RKO (cell line): ENCODE results near the gene GIPC3.
"Not testable (repeated sequence)": the region's sequence is repeated elsewhere in the genome, so short reads cannot be mapped to it uniquely, and the experiment has no call there.

Experiments
- DNase-seq: peaks from one replicate; pipeline ENCODE4 v3.0.0-alpha.2; 2016; ENCODE audit warnings: low spot score

Gene GIPC3

GRCh38 chr19:3576696-3577443 lies 8.4 kb upstream of the GIPC3 start:
- no peak for DNase-seq

DNA sequence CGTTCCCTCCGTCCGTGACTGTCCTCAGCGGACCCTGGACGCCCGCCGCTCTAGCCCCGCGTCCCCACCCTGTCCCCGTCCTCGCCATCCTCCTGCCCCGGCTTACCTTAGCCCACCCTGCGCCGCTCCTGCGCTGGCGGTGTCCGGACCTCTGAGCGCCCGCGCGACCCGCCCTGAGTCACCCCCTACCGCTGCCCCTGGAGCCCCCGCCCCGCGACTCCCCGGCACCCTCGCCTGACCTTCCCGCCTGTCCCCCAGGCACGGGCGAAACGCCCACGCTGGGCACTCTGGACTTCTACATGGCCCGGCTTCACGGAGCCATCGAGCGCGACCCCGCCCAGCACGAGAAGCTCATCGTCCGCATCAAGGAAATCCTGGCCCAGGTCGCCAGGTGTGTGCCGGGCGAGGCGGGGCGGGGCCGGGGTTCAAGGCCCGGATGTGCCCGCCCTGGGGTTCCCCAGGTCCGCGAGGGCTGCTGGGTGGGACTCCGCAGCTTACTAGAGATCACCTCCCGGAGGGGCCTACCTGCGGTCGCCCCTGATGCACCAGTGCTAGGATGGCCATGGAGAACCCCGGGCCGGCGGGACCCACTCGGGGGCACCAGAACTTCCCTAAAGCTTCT lies 7.4 kb upstream of the GIPC3 start:
- no peak for DNase-seq

DNA sequence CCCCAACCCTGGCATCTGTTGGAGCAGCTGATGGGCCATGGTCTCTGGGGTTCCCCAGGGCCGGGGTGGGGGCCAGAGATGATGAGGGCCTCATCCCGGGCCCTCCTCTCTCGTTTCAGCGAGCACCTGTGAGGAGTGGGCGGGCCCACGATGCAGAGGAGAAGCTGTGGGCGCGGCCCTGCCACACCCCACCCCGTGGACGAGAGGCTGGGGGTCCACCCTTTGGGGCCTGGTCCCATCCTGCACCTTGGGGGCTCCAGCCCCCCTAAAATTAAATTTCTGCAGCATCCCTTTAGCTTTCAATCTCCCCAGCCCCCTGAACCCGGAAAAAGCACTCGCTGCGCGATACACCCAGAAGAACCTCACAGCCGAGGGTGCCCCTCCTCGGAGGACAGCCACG lies 6.9 kb upstream of the GIPC3 start:
- no peak for DNase-seq

DNA sequence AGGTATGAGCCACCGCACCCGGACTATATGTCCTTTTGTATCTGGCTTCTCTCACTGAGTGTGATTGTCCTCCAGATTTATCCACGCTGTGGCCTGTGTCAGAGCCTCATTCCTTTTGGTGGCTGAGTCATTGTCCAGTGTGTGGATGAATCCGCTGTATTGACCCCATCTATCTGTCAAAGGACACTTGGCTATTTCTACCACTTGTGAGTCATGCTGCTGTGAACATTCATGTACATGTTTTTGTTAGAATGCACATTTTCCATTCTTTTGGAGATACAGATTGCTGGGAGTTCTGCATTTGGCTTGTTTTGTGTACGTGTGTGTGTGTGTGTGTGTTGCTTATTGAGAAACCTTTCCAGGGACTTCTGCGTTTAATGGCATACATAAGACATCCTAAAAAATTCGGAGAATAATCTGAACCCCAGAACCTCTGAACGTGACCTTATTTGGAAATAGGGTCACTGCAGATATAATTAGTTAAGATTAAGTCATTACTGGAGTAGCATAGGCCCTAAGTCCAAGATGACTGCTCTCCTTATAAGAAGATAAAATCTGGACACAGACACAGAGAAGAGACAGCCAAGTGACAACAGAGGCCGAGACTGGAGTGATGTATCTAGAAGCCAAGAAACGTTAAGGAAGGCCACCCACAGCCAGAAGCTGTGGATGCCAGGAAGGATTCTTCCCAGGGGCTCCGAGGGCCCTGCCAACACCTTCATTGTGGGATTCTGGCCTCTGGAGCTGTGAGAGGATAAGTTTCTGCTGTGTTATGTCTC lies 4.9 kb upstream of the GIPC3 start:
- peak; percentile 82 for DNase-seq

GRCh38 chr19:3581792-3582191 lies 3.5 kb upstream of the GIPC3 start:
- DNase-seq, result not testable (repeated sequence)

DNA sequence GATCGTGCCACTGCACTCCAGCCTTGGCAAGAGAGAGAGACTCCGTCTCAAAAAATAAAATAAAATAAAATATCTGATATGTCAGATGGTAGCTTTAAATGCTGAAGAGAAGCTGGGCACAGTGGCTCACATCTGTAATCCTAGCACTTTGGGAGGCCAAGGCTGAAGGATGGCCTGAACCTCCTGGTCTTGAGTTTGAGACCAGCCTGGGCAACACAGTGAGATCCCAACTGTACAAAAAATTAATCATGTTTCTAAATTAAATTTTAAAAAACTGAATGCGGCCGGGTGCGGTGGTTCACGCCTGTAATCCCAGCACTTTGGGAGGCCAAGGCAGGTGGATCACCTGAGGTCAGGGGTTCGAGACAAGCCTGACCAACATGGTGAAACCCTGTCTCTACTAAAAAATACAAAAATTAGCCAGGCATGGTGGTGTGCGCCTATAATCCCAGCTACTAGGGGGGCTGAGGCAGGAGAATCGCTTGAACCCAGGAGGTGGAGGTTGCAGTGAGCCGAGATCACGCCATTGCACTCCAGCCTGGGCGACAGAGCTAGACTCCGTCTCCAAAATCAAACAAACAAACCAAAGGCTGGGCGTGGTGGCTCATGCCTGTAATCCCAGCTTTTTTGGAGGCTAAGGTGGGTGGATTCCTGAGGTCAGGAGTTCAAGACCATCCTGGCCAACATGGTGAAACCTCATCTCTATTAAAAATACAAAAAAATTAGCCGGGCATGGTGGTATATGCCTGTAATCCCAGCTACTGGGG lies 1.1 kb upstream of the GIPC3 start:
- DNase-seq, result not testable (repeated sequence)

GRCh38 chr19:3586127-3586626 lies 899 bp downstream of the GIPC3 start:
- DNase-seq, result no peak

DNA sequence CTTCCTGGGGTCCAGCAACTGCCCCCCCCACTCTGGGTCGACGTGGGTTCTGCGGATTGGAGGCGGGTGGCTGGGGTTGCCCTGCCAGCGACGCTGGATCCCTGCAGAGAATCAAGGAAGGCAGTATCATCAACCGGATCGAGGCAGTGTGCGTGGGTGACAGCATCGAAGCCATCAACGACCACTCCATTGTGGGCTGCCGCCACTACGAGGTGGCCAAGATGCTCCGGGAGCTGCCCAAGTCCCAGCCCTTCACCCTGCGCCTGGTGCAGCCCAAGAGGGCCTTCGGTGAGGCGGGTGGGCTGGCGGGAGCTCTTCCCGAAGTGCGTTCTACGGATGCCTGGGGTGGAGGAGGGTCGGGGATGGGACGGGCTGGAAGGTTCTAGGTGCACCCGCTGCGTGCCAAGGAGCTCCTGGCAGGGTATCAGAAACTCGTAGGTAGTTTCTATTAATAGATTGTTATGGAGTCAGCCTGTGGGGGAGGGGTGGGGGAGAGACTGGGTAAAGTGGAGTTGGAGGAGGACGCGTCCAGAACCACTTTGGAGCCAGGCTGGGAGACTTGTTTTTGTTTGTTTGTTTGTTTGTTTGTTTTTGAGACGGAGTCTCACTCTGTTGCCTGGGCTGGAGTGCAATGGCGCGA lies 1.5 kb downstream of the GIPC3 start:
- no peak for DNase-seq

DNA sequence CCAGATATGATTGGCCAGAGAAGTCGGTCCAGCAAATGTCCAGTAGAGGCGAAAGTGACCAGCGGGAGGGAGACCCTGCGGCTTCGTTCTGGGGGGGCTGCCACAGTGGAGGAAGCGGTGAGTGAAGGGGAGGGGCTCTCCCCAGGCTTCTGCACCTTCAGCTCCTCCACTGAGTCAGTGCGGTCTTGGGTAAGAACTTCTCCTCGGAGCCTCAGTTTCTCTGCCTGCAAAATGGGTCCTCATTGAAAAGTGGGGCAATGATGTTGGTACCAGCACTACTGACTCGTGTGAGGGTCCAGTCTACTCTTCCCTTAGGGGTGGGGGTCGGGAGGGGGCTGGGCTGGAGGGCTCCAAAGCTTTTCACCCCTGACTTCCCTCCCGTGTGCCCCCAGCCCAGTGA lies 4.2 kb downstream of the GIPC3 start:
- DNase-seq, result no peak

DNA sequence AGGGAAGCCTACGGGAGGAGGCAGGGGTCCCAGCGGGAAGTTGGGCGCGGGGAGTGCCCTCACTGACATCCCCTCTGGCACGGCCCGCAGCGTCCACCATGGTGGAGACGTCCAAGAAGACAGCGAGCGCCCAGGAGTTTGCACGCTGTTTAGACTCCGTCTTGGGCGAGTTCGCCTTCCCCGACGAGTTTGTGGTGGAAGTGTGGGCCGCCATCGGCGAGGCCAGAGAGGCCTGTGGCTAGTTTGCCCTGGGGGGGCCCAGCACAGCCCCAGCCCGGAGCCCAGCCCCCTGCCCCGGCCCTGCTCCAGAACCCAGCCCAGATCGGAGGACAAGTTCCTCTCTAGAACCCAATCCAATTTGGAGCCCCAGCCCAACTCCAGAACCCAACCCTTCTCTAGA lies 4.7 kb downstream of the GIPC3 start:
- DNase-seq, result no peak

GRCh38 chr19:3590991-3591659 lies 5.8 kb downstream of the GIPC3 start:
- DNase-seq, result no peak

- no peak for DNase-seq
These were observed 6.8 kb downstream of the GIPC3 start for GRCh38 chr19:3591876-3592613.

DNA sequence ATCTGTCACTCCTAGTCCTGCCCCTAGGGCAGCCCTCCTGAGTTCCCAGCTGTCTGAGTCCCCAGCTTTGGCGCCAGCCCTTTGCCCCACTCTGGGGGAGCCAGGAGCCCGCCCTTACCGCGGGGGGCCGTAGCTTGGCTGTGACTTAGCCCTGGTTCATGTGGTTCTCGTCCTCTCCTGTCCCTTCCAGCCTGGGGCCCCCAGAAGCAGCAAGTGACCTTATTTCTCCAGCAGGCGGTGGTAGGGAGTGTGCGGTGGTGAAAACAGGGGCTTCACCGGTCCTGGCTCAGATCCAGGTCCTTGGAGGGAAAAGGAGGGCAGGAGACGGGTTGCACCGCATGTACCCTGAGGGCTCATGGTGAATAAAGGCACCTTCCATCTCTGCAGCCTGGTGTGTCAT lies 7.9 kb downstream of the GIPC3 start:
- no peak for DNase-seq

DNA sequence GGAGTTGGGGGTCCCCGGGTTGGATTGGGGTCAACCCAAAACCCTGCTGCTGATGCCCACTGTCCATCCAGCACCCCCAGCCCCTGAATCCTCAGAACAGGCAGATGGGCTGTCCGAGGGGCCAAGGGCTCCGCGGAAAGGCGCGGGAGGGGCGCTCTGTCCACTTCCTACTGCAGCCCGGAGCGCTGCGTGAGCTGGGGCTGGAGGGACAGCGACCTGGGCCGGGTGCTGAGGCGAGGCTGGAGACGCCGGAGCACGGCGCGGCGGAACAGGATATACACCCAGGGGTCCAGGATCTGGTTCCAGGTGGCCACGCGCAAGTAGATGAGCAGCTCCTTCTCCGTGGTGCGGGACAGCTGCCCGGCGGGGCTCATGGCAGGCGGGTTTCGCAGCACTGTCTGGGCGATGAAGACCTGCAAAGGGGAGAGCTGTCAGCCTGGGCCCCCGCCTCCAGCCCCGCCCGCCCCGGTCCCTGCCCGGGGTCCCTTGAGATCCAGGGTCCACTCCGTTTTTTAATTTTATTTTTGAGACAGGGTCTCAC lies 10.3 kb downstream of the GIPC3 start:
- no peak for DNase-seq

DNA sequence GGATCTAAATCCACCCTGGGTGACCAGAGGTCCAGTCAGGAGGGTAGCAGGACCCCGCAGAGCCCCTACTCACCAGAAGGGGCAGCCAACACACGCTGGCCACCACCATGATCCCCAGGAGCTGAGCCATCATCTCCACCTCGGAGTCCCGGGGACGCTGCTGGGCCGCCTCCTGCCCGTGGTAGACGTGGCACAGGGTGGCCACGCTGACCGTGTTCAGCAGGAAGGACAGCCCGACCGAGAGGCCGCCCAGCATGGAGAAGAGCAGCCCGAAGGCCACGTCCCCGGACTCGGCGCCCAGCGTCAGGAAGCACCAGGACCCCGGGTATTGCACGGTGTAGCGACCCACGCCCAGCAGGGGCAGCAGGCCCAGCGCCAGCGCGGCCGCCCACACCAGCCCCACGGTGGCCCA lies 14.5 kb downstream of the GIPC3 start:
- DNase-seq, result no peak

DNA sequence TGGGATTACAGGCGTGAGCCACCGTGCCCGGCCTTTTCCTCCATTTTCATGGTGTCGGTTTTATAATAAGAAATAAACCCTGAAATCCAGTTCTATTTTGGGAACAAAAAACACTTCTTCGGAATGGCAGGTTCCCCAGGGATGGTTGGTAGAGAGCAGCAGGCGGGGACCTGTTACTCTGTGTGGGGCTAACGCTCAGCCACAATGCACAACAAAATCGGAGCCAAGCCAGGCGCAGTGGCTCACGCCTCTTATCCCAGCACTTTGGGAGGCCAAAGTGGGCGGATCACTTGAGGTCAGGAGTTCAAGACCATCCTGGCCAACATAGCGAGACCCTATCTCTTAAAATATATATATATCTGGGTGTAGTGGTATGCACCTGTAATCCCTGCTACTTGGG lies 15.7 kb downstream of the GIPC3 start:
- DNase-seq, result no peak

- no peak for DNase-seq
These were observed 18.0 kb downstream of the GIPC3 start for GRCh38 chr19:3603121-3603811.

DNA sequence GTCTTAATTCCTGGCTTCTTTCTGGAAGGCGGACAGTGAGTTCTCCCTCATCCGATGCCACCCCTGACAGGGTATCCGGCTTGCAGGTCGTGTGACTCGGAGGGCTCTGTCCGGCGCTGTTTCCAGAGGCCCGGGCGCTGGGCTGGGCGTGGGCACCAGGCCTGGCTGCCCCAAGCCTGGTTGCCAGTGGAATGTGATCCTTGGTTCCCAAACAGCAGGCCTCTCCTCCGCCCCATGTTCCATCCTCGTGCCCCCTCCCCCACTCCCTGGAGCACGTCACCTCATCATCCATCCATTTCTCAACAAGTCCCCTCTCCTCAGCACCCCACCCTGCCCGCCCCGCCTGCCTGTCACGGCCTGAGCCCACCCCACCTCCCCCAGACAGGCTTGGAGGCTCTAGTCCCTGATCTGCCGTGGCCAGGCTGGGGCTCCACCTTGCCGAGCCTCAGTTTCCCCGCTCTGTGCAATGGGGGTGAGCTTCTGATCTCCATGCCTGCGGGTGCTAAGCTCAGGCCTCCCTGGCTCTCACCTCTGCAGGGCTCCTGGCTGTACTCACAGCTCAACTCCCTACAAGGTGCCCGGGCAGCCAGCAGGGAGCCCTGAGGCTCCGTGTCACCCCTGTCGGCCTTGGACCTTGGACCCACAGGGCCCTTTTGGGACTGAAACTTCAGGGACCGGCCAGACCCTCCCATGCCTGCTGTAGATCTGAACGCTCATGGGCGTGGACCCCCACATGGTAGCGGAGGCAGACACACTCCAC lies 19.1 kb downstream of the GIPC3 start:
- no peak for DNase-seq

DNA sequence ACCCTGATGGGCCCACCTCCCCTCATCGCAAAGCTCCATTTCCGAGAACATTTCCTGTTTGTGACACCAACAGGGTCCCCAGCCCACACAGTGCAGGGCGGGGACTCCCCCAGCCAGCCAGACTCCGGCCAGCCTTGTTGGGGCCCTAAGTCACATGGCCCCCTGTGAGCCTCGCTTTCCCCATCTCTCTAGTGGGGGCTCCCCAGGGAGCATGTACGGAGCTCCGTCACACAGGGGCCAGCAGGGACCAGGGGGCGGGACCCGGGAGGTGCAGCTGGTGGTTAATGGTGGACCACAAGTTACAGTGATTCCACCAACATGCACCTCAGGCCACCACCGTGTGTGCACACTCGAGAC lies 19.7 kb downstream of the GIPC3 start:
- DNase-seq, result no peak
